Measurements from ENCODE around the gene LDLRAD2. TPM values are rescaled to one million over a fixed set of nuclear protein-coding genes. Genes with fewer than 3 reads are reported as not detected.

The LDLRAD2 gene
- total and polyA plus RNA-seq, 7 donors = 0.04 to 1.7 (median 0.77) TPM; not detected in 3

DNA sequence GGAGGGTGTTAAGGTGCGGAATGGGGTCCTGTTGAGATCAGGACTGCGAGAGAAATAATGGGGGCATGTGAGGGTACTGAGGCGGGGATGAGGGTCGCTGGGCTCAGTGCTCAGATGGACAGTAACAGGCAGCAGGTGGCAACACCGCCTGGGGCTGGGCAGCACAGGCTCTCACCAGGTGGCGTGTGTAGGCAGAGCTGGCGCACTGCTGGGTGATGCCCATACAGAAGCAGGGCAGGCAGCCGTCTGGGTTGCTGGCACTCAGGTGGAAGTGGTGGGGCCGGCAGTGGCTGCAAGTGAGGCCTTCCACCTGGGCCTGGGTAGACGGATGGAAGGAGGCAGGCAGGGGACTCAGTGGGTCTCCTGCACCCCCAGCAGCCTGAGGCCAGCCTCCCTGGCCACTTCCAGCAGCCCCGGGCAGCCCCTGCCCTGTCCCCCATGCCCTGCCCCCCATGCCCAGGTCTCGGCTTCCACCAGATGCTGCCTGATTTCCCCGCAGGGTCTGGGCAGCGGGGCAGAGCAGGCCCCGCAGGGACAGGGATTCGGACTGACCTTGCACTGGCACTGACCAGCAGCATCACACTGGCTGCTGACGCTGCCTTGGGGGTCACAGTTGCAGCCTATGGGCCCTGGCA lies 60.5 kb downstream of the LDLRAD2 start:
- no peaks in the 10 kb centered on the region for H3K9me3 ChIP-seq
- no peak overlapping the region for H3K27ac ChIP-seq
- intact Hi-C loops (cut with DNase I) = no loop called here
- ATAC-seq (peak in 1 of 4 donors; percentile 8), DNase-seq (peak in 1 of 2 donors; percentile 41)
- peaks cover 7% of the 10 kb centered on the region for H3K4me1 ChIP-seq
- TF ChIP-seq, protein P1, sequence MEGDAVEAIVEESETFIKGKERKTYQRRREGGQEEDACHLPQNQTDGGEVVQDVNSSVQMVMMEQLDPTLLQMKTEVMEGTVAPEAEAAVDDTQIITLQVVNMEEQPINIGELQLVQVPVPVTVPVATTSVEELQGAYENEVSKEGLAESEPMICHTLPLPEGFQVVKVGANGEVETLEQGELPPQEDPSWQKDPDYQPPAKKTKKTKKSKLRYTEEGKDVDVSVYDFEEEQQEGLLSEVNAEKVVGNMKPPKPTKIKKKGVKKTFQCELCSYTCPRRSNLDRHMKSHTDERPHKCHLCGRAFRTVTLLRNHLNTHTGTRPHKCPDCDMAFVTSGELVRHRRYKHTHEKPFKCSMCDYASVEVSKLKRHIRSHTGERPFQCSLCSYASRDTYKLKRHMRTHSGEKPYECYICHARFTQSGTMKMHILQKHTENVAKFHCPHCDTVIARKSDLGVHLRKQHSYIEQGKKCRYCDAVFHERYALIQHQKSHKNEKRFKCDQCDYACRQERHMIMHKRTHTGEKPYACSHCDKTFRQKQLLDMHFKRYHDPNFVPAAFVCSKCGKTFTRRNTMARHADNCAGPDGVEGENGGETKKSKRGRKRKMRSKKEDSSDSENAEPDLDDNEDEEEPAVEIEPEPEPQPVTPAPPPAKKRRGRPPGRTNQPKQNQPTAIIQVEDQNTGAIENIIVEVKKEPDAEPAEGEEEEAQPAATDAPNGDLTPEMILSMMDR (IDR thresholded peaks at IDR 0.05) = no peak
- WGBS, 3 donors = 80 to 91% (median 90%) methylated on average over 17 of the region's 17 CpGs
- H3K36me3 ChIP-seq (ENCODE audit: insufficient read depth in 1 of 2, low read depth in 1 of 2) = peaks cover 12 to 92% of the 10 kb centered on the region in 2 donors
- H3K4me3 ChIP-seq = no peak overlapping the region
- no peaks in the 10 kb centered on the region for H3K27me3 ChIP-seq (ENCODE audit: insufficient read depth in 3 of 3, low read length in 2 of 3)

DNA sequence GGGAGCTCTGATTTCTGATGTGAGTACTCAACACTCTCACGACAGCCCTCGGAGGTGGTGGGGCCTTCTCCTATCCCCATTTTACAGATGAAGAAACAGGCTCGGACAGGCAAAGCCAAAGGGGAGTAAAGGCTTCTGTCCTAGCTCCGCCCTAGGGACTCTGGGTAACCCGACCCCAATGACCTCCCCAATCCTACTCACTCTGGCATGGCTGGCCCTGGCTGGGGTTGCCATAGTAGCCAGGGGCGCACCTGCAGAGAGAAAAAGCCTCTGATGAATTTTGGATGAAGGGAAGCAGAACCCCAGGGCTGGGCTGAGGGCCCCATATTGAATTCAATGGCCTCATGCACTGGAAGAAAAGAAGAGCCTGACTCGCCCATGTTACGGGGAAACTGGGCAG lies 61.1 kb downstream of the LDLRAD2 start:
- intact Hi-C loops (cut with DNase I) = no loop called here
- no peaks in the 10 kb centered on the region for H3K27me3 ChIP-seq (ENCODE audit: insufficient read depth in 3 of 3, low read length in 2 of 3)
- peaks cover 12 to 94% of the 10 kb centered on the region in 2 donors for H3K36me3 ChIP-seq (ENCODE audit: insufficient read depth in 1 of 2, low read depth in 1 of 2)
- DNase-seq = peak in 1 of 2 donors; percentile 43
- no peaks in the 10 kb centered on the region for H3K9me3 ChIP-seq
- H3K4me3 ChIP-seq = no peak overlapping the region
- H3K4me1 ChIP-seq = peaks cover 7% of the 10 kb centered on the region
- no peak overlapping the region for H3K27ac ChIP-seq
- WGBS, 3 donors = 88 to 92% (median 92%) methylated on average over 8 of the region's 8 CpGs
- TF ChIP-seq, protein P1 (IDR thresholded peaks at IDR 0.05) = no peak
- no peak for ATAC-seq

DNA sequence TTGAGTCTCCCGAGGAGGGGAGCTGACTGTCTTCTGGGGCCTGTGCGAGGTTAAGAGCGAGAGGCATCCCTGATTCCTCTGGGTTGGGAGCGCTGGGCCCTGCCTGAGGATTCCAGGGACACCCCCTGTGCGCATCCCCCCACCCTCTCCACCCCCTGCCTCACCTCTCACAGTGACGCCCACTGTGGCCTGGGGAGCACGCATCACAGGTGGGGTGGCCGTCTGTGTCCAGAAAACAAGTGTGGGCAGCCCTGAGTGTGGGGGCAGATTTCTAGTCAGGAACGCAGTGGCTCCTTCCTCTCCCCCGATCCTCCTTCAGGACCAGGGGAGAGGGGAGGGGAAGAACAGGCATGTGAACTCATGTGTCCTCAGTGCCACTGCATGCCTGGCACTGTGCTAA lies 61.7 kb downstream of the LDLRAD2 start:
- ATAC-seq (no peak), DNase-seq (peak in 1 of 2 donors; percentile 46)
- Histone ChIP-seq H3K9me3 (no peaks in the 10 kb centered on the region), H3K4me1 (peaks cover 7% of the 10 kb centered on the region), H3K4me3 (no peak overlapping the region), H3K36me3 (ENCODE audit: insufficient read depth in 1 of 2, low read depth in 1 of 2) (peaks cover 12 to 94% of the 10 kb centered on the region in 2 donors), H3K27ac (no peak overlapping the region), H3K27me3 (ENCODE audit: insufficient read depth in 3 of 3, low read length in 2 of 3) (no peaks in the 10 kb centered on the region)
- intact Hi-C loops (cut with DNase I) = no loop called here
- 89 to 93% (median 92%) methylated on average over 10 of the region's 10 CpGs for WGBS, 3 donors
- TF ChIP-seq, protein P1 (IDR thresholded peaks at IDR 0.05) = no peak

DNA sequence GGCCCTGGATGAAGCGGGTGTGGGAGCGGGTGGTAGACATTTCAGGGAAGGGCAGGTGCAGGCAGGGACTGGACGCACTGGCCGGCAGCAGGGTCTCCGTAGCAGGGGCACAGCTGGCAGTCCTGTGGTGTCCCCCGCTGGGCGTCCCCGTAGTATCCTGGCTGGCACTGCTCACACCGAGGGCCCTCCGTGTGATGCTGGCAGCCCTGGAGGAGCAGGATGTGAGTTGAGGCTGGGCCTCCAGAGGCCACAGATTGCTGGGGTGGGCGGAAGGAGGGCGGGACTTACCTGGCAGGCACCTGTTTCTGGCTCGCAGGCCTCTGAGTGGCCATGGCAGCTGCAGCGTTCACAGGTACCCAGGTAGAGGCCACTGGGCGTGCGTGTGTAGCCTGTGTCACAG lies 62.3 kb downstream of the LDLRAD2 start:
- H3K27me3 ChIP-seq (ENCODE audit: insufficient read depth in 3 of 3, low read length in 2 of 3) = no peaks in the 10 kb centered on the region
- TF ChIP-seq, protein P1 (IDR thresholded peaks at IDR 0.05) = no peak
- H3K36me3 ChIP-seq (ENCODE audit: insufficient read depth in 1 of 2, low read depth in 1 of 2) = peaks cover 12 to 93% of the 10 kb centered on the region in 2 donors
- intact Hi-C loops (cut with DNase I) = no loop called here
- peaks cover 7% of the 10 kb centered on the region for H3K4me1 ChIP-seq
- no peak overlapping the region for H3K27ac ChIP-seq
- peak in 1 of 2 donors; percentile 34 for DNase-seq
- ATAC-seq = no peak
- H3K4me3 ChIP-seq = no peak overlapping the region
- H3K9me3 ChIP-seq = no peaks in the 10 kb centered on the region
- 81 to 90% (median 85%) methylated on average over 15 to 16 of the region's 16 CpGs for WGBS, 3 donors

Other genes starting within 250 kb of the LDLRAD2 start
- under 1 TPM in 3 of 4 donors, not detected in 1; 0.21 to 0.57 (median 0.32) TPM for gene RAP1GAP, start 142.9 kb upstream of the LDLRAD2 start, total RNA-seq
- under 1 TPM in 2 of 3 donors, not detected in 1; 0.04 TPM for gene RAP1GAP, start 142.9 kb upstream of the LDLRAD2 start, polyA plus RNA-seq
- 10 to 100 TPM; 20.3 to 35.9 (median 21.4) TPM for gene USP48, start 29.1 kb upstream of the LDLRAD2 start, total RNA-seq
- 10 to 100 TPM in 2 of 3 donors, 1 to 10 TPM in 1; 9.7 to 19.9 (median 13.0) TPM for gene USP48, start 29.1 kb upstream of the LDLRAD2 start, polyA plus RNA-seq
- gene HSPG2, start 125.0 kb downstream of the LDLRAD2 start, total RNA-seq = 100 to 1,000 TPM; 102 to 168 (median 135) TPM
- gene HSPG2, start 125.0 kb downstream of the LDLRAD2 start, polyA plus RNA-seq = 10 to 100 TPM; 24.5 to 74.8 (median 43.8) TPM
- 1 to 10 TPM in 1 of 4 donors, under 1 TPM in 1, not detected in 2; 0.42 to 1.7 TPM for gene CELA3B, start 164.8 kb downstream of the LDLRAD2 start, total RNA-seq
- gene CELA3B, start 164.8 kb downstream of the LDLRAD2 start, polyA plus RNA-seq = under 1 TPM; 0.09 to 0.64 (median 0.24) TPM
- 1 to 10 TPM in 1 of 4 donors, under 1 TPM in 1, not detected in 2; 0.65 to 4.0 TPM for gene CELA3A, start 189.4 kb downstream of the LDLRAD2 start, total RNA-seq
- 1 to 10 TPM in 1 of 3 donors, under 1 TPM in 1, not detected in 1; 0.62 to 2.2 TPM for gene CELA3A, start 189.4 kb downstream of the LDLRAD2 start, polyA plus RNA-seq
- 100 to 1,000 TPM in 3 of 4 donors, 10 to 100 TPM in 1; 98.7 to 135 (median 122) TPM for gene CDC42, start 240.4 kb downstream of the LDLRAD2 start, total RNA-seq
- gene CDC42, start 240.4 kb downstream of the LDLRAD2 start, polyA plus RNA-seq = 100 to 1,000 TPM in 2 of 3 donors, 10 to 100 TPM in 1; 71.6 to 126 (median 115) TPM

All from psoas muscle (tissue), 8 donors.